PC-9 (cell line): ENCODE measurements around the gene RHEB.

ENCODE experiments used
- EZH2 ChIP-seq: fragments of 200-600 bp; sonication (generic); IDR thresholded peaks from 2 replicates; pipeline ENCODE4 v1.8.0; 2017; ENCODE audit warnings: antibody characterized with exemption, low read depth
- TF ChIP-seq, protein P1 (sequence below): fragments of 200-600 bp; sonication (generic); conservative IDR thresholded peaks from 2 replicates; pipeline ENCODE4 v1.6.1; 2017; ENCODE audit warnings: mixed run types, antibody characterized with exemption, mild to moderate bottlenecking, moderate library complexity

DNA sequence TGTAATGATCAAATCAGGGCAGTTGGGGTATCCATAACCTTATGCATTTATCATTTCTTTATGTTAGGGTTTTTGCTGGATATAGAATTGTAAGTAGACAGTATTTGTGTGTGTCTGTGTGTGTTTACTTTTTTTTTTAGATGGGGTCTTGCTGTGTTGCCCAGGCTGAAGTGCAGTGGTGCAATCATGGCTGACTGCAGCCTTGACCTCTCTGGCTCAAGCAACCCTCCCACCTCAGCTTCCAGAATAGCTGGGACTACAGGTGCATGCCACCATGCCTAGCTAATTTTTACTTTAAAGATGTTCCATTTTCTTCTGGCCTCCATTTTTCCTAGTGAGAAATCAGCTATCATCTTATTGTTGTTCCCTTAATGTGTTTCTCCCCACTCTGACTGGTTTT, 10.1 kb upstream of the RHEB start:
- TF ChIP-seq, protein P1, sequence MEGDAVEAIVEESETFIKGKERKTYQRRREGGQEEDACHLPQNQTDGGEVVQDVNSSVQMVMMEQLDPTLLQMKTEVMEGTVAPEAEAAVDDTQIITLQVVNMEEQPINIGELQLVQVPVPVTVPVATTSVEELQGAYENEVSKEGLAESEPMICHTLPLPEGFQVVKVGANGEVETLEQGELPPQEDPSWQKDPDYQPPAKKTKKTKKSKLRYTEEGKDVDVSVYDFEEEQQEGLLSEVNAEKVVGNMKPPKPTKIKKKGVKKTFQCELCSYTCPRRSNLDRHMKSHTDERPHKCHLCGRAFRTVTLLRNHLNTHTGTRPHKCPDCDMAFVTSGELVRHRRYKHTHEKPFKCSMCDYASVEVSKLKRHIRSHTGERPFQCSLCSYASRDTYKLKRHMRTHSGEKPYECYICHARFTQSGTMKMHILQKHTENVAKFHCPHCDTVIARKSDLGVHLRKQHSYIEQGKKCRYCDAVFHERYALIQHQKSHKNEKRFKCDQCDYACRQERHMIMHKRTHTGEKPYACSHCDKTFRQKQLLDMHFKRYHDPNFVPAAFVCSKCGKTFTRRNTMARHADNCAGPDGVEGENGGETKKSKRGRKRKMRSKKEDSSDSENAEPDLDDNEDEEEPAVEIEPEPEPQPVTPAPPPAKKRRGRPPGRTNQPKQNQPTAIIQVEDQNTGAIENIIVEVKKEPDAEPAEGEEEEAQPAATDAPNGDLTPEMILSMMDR = no peak
- TF ChIP-seq EZH2 = no peak
